DND-41 (cell line): ENCODE data around the gene GDA.

Experiments
- CTCF ChIP-seq: IDR thresholded peaks from 2 replicates; pipeline ENCODE4 v1.5.1; 2012; ENCODE audit warnings: borderline replicate concordance, low read length, moderate library complexity, mild to moderate bottlenecking; ENCODE audit not compliant: poor library complexity, severe bottlenecking; ENCODE audit errors: extremely low read depth
- EZH2 ChIP-seq: IDR thresholded peaks from 3 replicates; pipeline ENCODE4 v1.6.1; 2012; ENCODE audit warnings: borderline replicate concordance, low read depth, mild to moderate bottlenecking, moderate library complexity, low read length, inconsistent platforms; ENCODE audit not compliant: severe bottlenecking

DNA sequence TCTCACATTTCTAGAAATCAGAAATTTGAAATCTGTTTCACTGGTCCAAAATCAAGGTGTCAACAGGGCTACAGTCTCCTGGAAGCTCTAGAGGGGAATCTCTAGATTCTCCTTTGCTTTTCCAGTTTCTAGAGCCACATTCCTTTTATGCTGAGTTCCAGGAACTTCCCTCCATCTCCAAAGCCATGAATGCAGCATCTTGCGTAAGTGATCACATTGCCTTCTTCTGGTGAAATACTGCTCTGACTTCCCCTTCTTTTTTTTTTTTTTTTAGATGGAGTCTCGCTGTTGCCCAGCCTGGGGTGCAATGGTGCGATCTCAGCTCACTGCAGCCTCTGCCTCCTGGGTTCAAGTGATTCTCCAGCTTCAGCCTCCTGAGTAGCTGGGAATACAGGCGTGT lies 23.8 kb downstream of the GDA start:
- no peak for TF ChIP-seq CTCF
- TF ChIP-seq EZH2: no peak
